Gastroesophageal sphincter (tissue), 3 donors: ENCODE measurements around the gene CTIF.

Experiments
- CTCF ChIP-seq, 4 experiments: fragments of 200-600 bp in 2 of 4; fragments of 450-650 bp in 2 of 4; sonication (generic) in 1 of 4; IDR thresholded peaks; one replicate each; pipeline ENCODE4 v1.5.1; 2017 to 2019; ENCODE audit warnings: antibody characterized with exemption in 4 of 4, mild to moderate bottlenecking in 2 of 4, moderate library complexity in 2 of 4
- POLR2A ChIP-seq, 2 donors: fragments of 450-650 bp; IDR thresholded peaks; one replicate each; pipeline ENCODE4 v1.6.1; 2017; ENCODE audit warnings: antibody characterized with exemption in 2 of 2, mild to moderate bottlenecking in 2 of 2, moderate library complexity in 1 of 2
- POLR2AphosphoS5 ChIP-seq: sonication (generic); formaldehyde crosslinking; IDR thresholded peaks from one replicate; pipeline ENCODE4 v1.6.1; 2017; ENCODE audit warnings: antibody characterized with exemption

DNA sequence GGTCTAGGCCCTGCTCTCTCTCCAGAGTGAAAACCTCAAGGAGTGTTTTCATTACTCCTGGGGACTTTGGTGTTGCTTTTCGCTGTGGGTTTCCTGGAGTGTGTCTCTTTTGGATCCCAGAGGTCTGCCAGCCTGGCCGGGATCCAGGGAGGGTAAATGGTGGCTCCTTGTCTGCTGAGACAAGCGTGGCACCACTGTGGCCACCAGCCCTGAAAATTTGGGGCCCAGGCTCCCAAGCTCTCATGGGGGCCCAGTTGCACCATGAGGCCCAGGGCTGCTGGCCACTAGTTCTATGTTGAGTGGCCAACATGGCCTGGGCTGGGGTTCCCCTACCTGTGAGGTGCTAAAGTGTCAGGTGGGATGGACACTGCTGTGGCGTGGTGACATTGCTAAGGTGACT lies 144.8 kb downstream of the CTIF start:
- TF ChIP-seq POLR2A (IDR thresholded peaks at IDR 0.05): no peak
- TF ChIP-seq POLR2AphosphoS5: no peak
- TF ChIP-seq CTCF (IDR thresholded peaks at IDR 0.05): no peak
